DMS 273 (cell line): ENCODE data around the gene HIBCH.
"Not testable (repeated sequence)": the region's sequence is repeated elsewhere in the genome, so short reads cannot be mapped to it uniquely, and the experiment has no call there.

Source experiments
- DNase-seq: peaks from one replicate; lab custom pipeline; 2025; ENCODE audit not compliant: unreplicated experiment; lab: John Stamatoyannopoulos, UW

The HIBCH gene

GRCh38 chr2:190343089-190343535, 23.5 kb upstream of the HIBCH start:
- DNase-seq, result peak; percentile 72

GRCh38 chr2:190342611-190343010, 23.0 kb upstream of the HIBCH start:
- DNase-seq, result no peak

- peak; percentile 59 for DNase-seq
Observed at GRCh38 chr2:190340369-190340768, 20.7 kb upstream of the HIBCH start.

- no peak for DNase-seq
Observed at GRCh38 chr2:190339394-190339793, 19.8 kb upstream of the HIBCH start.

GRCh38 chr2:190338453-190338852, 18.8 kb upstream of the HIBCH start:
- DNase-seq, result no peak

- no peak for DNase-seq
Observed at GRCh38 chr2:190336420-190336819, 16.8 kb upstream of the HIBCH start.

GRCh38 chr2:190335584-190335983, 16.0 kb upstream of the HIBCH start:
- not testable (repeated sequence) for DNase-seq

- no peak for DNase-seq
Observed at GRCh38 chr2:190335225-190335559, 15.6 kb upstream of the HIBCH start.

GRCh38 chr2:190334479-190335224, 15.0 kb upstream of the HIBCH start:
- DNase-seq, result no peak

- no peak for DNase-seq
Observed at GRCh38 chr2:190333928-190334327, 14.3 kb upstream of the HIBCH start.

GRCh38 chr2:190333395-190333794, 13.8 kb upstream of the HIBCH start:
- DNase-seq, result no peak

GRCh38 chr2:190328573-190329147, 9.0 kb upstream of the HIBCH start:
- peak; percentile 7 for DNase-seq

- DNase-seq, result no peak
Observed at GRCh38 chr2:190327867-190328572, 8.4 kb upstream of the HIBCH start.

GRCh38 chr2:190325588-190325987, 6.0 kb upstream of the HIBCH start:
- DNase-seq, result no peak

GRCh38 chr2:190323406-190323805, 3.8 kb upstream of the HIBCH start:
- no peak for DNase-seq

GRCh38 chr2:190320696-190321095, 1.1 kb upstream of the HIBCH start:
- no peak for DNase-seq

GRCh38 chr2:190318931-190319554, 583 bp downstream of the HIBCH start:
- DNase-seq, result peak; percentile 57

GRCh38 chr2:190318514-190318913, 1.1 kb downstream of the HIBCH start:
- no peak for DNase-seq

- DNase-seq, result no peak
Observed at GRCh38 chr2:190315273-190315672, 4.4 kb downstream of the HIBCH start.

GRCh38 chr2:190313880-190314279, 5.7 kb downstream of the HIBCH start:
- DNase-seq, result no peak

- DNase-seq, result not testable (repeated sequence)
Observed at GRCh38 chr2:190312635-190313025, 7.0 kb downstream of the HIBCH start.
